Mononuclear cell (primary cell): ENCODE measurements around the gene SLC11A2. TPM values are rescaled to one million over a fixed set of nuclear protein-coding genes. Genes with fewer than 3 reads are reported as not detected.
A peak's percentile ranks its signal among the peaks of the same experiment; 100 is the strongest.
"Not testable (repeated sequence)": the region's sequence is repeated elsewhere in the genome, so short reads cannot be mapped to it uniquely, and the experiment has no call there.

Experiments used
- H3K27me3 ChIP-seq: 2 replicates; pipeline ENCODE4 v1.6.0; 2011; ENCODE audit warnings: low read length, control low read depth; ENCODE audit not compliant: insufficient read depth
- H3K4me1 ChIP-seq: 2 replicates; pipeline ENCODE4 v1.5.1; 2011; ENCODE audit warnings: mild to moderate bottlenecking, low read length, control low read depth; ENCODE audit not compliant: insufficient read depth
- H3K4me3 ChIP-seq: 2 replicates; pipeline ENCODE4 v1.5.1; 2011; ENCODE audit warnings: mild to moderate bottlenecking, low read length, moderate library complexity
- H3K9me3 ChIP-seq: 2 replicates; pipeline ENCODE4 v1.5.1; 2011; ENCODE audit warnings: low read depth, mild to moderate bottlenecking, control low read depth, low read length
- total RNA-seq: library from RNA; depleted of rRNA; stranded (reverse); fragments of >200 nt; gene quantifications from one replicate; pipeline ENCODE4 v1.2.3, GENCODE V29; 2012

Gene SLC11A2
- total RNA-seq, 1 donor: 51.2 TPM

GRCh38 chr12:51014467-51014866 lies 11.7 kb downstream of the SLC11A2 start:
- H3K4me1 ChIP-seq: peaks cover 19% of the 10 kb centered on the region
- not testable (repeated sequence) for H3K27me3 ChIP-seq, H3K9me3 ChIP-seq, H3K4me3 ChIP-seq

GRCh38 chr12:51013441-51013840 lies 12.7 kb downstream of the SLC11A2 start:
- peaks cover 27% of the 10 kb centered on the region for H3K4me1 ChIP-seq
- no peaks in the 10 kb centered on the region for H3K9me3 ChIP-seq
- no peak overlapping the region for H3K4me3 ChIP-seq
- no peaks in the 10 kb centered on the region for H3K27me3 ChIP-seq

- H3K4me1 ChIP-seq: peaks cover 34% of the 10 kb centered on the region
- H3K9me3 ChIP-seq: no peaks in the 10 kb centered on the region
- H3K27me3 ChIP-seq: no peaks in the 10 kb centered on the region
- H3K4me3 ChIP-seq: no peak overlapping the region
Measured at GRCh38 chr12:51012570-51013236, 13.5 kb downstream of the SLC11A2 start.

GRCh38 chr12:51011955-51012354 lies 14.2 kb downstream of the SLC11A2 start:
- peaks cover 34% of the 10 kb centered on the region for H3K4me1 ChIP-seq
- no peak overlapping the region for H3K4me3 ChIP-seq
- no peaks in the 10 kb centered on the region for H3K27me3 ChIP-seq
- no peaks in the 10 kb centered on the region for H3K9me3 ChIP-seq

- Histone ChIP-seq H3K27me3 (no peaks in the 10 kb centered on the region), H3K9me3 (no peaks in the 10 kb centered on the region), H3K4me1 (peaks cover 34% of the 10 kb centered on the region), H3K4me3 (peak overlapping the region; percentile 3)
Measured at GRCh38 chr12:51009056-51009440, 17.1 kb downstream of the SLC11A2 start.

- Histone ChIP-seq H3K4me3 (peak overlapping the region; percentile 3), H3K4me1 (peaks cover 33% of the 10 kb centered on the region), H3K27me3 (no peaks in the 10 kb centered on the region), H3K9me3 (no peaks in the 10 kb centered on the region)
Measured at GRCh38 chr12:51008329-51009055, 17.7 kb downstream of the SLC11A2 start.

GRCh38 chr12:51005671-51006070 lies 20.5 kb downstream of the SLC11A2 start:
- Histone ChIP-seq H3K4me1 (peaks cover 23% of the 10 kb centered on the region), H3K27me3 (no peaks in the 10 kb centered on the region), H3K9me3 (no peaks in the 10 kb centered on the region), H3K4me3 (no peak overlapping the region)

GRCh38 chr12:51005030-51005429 lies 21.2 kb downstream of the SLC11A2 start:
- no peaks in the 10 kb centered on the region for H3K9me3 ChIP-seq
- H3K4me3 ChIP-seq: no peak overlapping the region
- peaks cover 23% of the 10 kb centered on the region for H3K4me1 ChIP-seq
- H3K27me3 ChIP-seq: no peaks in the 10 kb centered on the region

- Histone ChIP-seq H3K27me3 (no peaks in the 10 kb centered on the region), H3K4me3 (no peak overlapping the region), H3K4me1 (peaks cover 17% of the 10 kb centered on the region), H3K9me3 (no peaks in the 10 kb centered on the region)
Measured at GRCh38 chr12:51004504-51004903, 21.7 kb downstream of the SLC11A2 start.

GRCh38 chr12:51001799-51002198 lies 24.4 kb downstream of the SLC11A2 start:
- Histone ChIP-seq H3K4me3 (no peak overlapping the region), H3K9me3 (no peaks in the 10 kb centered on the region), H3K27me3 (no peaks in the 10 kb centered on the region), H3K4me1 (no peaks in the 10 kb centered on the region)

- no peaks in the 10 kb centered on the region for H3K27me3 ChIP-seq
Measured at GRCh38 chr12:51000245-51000644, 25.9 kb downstream of the SLC11A2 start.

GRCh38 chr12:50999093-50999492 lies 27.1 kb downstream of the SLC11A2 start:
- H3K27me3 ChIP-seq: no peaks in the 10 kb centered on the region
- no peaks in the 10 kb centered on the region for H3K9me3 ChIP-seq
- no peaks in the 10 kb centered on the region for H3K4me1 ChIP-seq
- no peak overlapping the region for H3K4me3 ChIP-seq

More at GRCh38 chr12:51000245-51000644, 25.9 kb downstream of the SLC11A2 start:
- Histone ChIP-seq H3K4me3 (no peak overlapping the region), H3K9me3 (no peaks in the 10 kb centered on the region), H3K4me1 (no peaks in the 10 kb centered on the region)

- H3K4me1 ChIP-seq: no peaks in the 10 kb centered on the region
- no peaks in the 10 kb centered on the region for H3K9me3 ChIP-seq
- H3K4me3 ChIP-seq: no peak overlapping the region
- H3K27me3 ChIP-seq: no peaks in the 10 kb centered on the region
Measured at GRCh38 chr12:50992819-50993218, 33.4 kb downstream of the SLC11A2 start.

- no peaks in the 10 kb centered on the region for H3K9me3 ChIP-seq
- H3K4me1 ChIP-seq: no peaks in the 10 kb centered on the region
- no peak overlapping the region for H3K4me3 ChIP-seq
- no peaks in the 10 kb centered on the region for H3K27me3 ChIP-seq
Measured at GRCh38 chr12:50991291-50991690, 34.9 kb downstream of the SLC11A2 start.

- no peak overlapping the region for H3K4me3 ChIP-seq
- no peaks in the 10 kb centered on the region for H3K27me3 ChIP-seq
- H3K9me3 ChIP-seq: no peaks in the 10 kb centered on the region
- no peaks in the 10 kb centered on the region for H3K4me1 ChIP-seq
Measured at GRCh38 chr12:50990791-50991190, 35.4 kb downstream of the SLC11A2 start.
